CD4-positive, alpha-beta T cell treated with Interleukin-15 for 4 hours (primary cell): Measurements from ENCODE around the gene SSNA1.

Experiments used
- DNase-seq: peaks from one replicate; pipeline ENCODE4 v3.0.0-alpha.2; 2020; ENCODE audit warnings: low spot score

The SSNA1 gene

GRCh38 chr9:137184881-137185660, 3.4 kb upstream of the SSNA1 start:
- DNase-seq: no peak

- DNase-seq: no peak
Observed at GRCh38 chr9:137185921-137186320, 2.6 kb upstream of the SSNA1 start.

DNA sequence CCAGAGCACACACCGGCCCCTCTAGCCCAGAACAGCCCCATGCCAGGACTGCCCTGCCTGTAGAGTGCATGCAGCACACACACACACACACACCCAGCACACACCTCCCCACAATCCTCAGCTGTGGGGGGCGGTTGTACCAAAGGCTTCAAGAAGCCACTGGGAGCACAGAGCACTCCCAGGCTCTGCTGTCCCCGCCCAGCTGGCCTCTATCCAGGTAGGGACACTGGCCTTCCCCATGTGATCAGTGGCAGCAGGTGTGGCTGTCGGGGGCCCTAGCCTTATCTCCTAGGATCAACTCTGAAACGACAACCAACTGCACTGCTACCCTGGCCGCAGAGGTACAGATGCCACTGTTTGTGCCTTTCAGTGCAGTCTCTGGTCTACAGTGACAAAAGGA, 2.1 kb upstream of the SSNA1 start:
- no peak for DNase-seq

- DNase-seq: no peak
Observed at GRCh38 chr9:137187386-137187785, 1.1 kb upstream of the SSNA1 start.

GRCh38 chr9:137188086-137188489, 388 bp upstream of the SSNA1 start:
- DNase-seq: no peak

GRCh38 chr9:137189297-137190295, 1.1 kb downstream of the SSNA1 start:
- DNase-seq: no peak

DNA sequence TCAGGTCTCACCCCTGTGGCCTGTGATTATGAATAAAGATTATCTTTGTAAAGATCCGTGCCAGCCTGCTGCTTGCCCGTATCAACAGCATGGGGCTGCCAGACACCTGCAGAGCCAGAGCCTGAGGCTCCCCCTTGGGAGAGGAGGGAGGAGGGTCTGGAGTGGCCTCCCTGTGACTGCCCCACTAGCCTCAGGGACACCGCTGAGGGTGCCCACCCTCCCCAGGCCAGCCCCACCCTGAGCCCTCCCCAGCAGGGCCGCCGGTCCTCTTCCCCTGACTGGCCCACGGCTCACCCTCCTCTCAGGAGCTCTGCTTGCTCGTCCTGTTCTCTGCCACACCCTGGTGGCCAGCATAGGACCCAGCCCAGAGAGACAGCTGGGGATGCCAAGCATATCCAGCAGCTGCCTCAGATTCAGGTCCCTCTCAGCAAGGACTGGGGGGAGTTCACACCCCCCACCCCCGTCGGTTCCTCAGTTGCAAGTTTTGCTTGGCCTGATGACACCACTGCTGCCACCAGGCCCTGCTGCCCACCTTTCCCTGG, 1.9 kb downstream of the SSNA1 start:
- DNase-seq: no peak

DNA sequence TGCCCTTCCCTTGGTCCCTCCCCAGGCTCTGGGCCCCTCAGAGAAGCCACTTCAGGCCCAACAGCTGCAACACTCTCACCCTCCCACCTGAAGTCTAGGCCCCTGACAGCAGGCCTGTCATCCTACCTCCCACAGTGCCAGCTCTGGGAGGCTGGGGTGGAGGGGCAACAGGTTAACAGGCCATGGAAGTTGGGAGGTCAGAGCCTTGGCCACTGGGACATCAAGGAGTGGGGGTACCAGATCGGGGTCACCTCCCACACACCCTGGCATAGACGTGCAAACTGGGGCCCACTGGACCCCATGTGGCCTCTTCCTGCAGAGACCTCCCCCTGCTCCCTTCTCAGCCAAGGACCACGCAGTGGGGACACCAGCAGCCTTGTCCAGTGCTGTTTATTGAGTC, 2.8 kb downstream of the SSNA1 start:
- DNase-seq: no peak

GRCh38 chr9:137191691-137192447, 3.4 kb downstream of the SSNA1 start:
- no peak for DNase-seq

- no peak for DNase-seq
Observed at GRCh38 chr9:137192448-137192780, 3.9 kb downstream of the SSNA1 start.

DNA sequence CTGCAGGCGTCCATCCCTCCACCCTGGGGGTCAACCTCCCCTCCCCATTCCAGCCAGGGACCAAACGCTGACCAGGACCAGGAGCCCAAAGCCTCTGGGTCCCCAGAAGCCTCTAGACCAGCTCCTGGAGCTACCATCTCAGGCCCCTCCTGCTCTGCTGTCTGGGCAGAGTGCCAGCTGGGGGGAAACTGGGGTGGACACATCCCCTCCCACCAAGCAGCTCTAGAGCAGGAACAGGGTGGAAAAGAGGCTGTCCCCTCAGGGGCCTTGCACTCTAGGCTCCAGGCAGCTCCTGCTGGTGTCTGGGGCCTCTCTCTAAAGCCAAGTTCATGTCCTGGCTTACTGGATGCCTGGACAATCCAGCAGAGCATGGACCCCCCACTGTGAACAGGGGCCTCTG, 4.4 kb downstream of the SSNA1 start:
- DNase-seq: no peak

- DNase-seq: no peak
Observed at GRCh38 chr9:137193771-137194170, 5.3 kb downstream of the SSNA1 start.

GRCh38 chr9:137194388-137194787, 5.9 kb downstream of the SSNA1 start:
- DNase-seq: no peak

GRCh38 chr9:137194909-137195308, 6.4 kb downstream of the SSNA1 start:
- DNase-seq: no peak

DNA sequence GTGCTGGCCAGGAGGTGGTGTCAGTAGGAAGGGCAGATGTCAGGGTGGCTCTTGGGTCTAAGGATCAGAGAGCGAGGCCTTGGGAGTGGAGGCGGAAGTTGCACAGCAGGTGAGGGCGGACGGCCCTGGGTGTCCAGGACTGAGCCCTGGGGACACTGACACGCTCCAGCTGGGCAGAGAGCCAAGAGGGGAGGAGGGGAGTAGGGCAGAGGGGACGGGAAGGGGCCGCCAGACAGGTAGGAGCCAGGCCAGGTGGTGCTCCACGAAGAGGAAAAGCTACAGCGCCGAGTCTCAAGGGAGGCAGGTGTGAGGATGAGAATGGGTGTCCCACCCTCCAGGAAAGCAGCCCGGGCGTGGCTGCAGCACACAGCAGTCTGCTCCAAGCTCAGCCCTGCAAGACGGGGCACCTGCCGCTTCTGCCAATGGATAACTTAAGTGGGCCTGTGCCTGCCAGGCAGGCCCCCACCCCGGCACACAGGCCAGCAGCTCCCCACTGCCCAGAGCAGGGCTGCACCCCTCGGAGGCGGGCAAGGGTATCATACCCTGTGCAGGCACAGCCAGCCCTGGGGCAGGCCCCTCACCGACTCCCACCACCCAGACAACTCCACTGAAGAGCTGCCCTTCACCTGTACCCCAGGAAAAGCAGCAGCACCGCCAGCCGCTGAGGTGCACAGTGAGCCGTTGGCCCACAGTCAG, 7.2 kb downstream of the SSNA1 start:
- no peak for DNase-seq

GRCh38 chr9:137198051-137198901, 9.8 kb downstream of the SSNA1 start:
- no peak for DNase-seq

DNA sequence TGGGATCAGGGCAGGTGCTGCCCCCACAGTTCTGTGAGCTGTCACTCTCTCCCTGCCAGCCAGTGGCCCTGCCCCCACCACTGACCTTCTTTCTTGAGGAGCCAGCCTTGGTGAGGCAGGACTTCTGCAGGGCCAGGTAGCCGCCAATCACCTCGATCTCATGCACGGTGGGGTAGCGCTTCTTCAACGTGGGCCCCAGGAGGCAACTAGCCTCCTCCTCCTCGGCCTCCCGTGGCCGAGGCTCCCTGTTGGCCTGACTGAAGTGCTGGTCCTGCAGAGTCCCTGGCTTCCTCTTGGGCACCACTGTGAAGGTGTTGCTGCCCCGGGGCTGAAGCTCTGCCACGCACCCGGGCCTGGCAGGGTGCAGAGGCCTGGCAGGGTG, 10.4 kb downstream of the SSNA1 start:
- no peak for DNase-seq

GRCh38 chr9:137199411-137200121, 11.1 kb downstream of the SSNA1 start:
- no peak for DNase-seq

DNA sequence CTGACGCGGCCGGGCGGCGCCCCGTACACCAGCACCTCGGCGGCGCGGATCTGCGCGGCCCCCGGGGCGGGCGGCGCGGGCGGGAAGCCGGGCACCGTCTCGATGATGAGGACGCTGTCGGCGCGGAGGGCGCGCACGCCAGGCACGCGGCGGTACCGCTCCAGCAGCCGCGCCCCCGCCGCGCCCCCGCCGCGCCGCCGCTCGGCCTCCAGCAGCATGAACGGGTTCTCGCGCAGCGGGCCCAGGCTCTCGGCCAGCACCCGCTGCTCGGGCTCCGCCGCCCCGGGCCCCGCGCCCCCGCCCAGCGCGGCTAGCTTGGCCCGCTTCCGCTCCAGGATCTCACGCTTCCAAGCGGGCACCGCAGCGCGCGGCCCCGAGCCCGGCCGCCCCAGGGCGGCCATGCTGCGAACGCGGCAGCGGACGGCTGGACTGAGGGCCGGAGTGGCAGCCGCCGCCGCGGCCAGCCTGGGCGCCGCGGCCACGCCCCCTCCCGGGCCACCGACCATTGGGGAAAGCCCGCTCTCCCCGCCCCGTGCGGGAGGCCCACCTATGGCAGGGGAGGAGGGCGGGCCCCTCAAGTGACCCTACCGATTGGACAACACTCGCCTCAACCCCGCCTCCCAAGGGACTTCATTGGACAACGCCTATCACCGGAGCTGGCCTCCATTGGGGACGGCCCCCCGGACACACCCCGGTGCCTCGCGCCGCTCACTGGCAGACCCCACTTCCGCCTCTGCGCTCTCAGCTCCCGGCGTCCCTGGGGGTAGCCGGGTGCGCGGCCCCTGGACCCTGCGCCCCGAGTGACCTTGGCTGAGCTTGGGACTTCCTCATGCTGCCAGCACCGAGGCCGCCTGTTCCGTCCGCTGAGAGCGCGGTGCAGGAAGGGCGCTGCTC, 12.1 kb downstream of the SSNA1 start, which contains the start of gene TPRN:
TSS of gene TPRN (minus strand) at position 431 of the 894 bp plus-strand sequence. CDS start at position 401, 30 bp downstream.
- peak; percentile 98 for DNase-seq
